NCI-H1417 (cell line): ENCODE results near the gene PSMD11.
"Not testable (repeated sequence)": the region's sequence is repeated elsewhere in the genome, so short reads cannot be mapped to it uniquely, and the experiment has no call there.

Experiments used
- DNase-seq, 3 experiments: peaks; one replicate each; lab custom pipeline; 2025; lab: John Stamatoyannopoulos, UW

The PSMD11 gene

DNA sequence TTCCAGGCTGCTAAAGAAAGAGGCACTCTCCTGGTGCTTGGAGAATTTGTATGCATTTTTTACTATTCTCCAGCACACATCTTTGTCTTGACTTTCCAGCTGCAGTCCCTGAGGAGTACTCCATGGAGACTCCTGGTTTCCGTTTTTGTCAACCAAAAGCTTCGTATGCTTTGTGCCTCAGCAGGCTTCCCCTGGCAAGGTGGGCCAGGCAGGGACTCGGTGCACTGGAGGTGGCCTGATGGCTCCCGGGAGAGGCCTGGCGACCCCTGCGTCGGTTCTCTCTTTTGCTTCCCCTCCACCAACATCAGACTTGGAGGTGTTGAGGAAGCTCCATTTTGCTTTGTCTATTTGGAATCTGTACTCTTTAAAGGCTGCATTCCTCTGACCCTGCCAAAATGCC lies 66.2 kb downstream of the PSMD11 start:
- DNase-seq = no peak

DNA sequence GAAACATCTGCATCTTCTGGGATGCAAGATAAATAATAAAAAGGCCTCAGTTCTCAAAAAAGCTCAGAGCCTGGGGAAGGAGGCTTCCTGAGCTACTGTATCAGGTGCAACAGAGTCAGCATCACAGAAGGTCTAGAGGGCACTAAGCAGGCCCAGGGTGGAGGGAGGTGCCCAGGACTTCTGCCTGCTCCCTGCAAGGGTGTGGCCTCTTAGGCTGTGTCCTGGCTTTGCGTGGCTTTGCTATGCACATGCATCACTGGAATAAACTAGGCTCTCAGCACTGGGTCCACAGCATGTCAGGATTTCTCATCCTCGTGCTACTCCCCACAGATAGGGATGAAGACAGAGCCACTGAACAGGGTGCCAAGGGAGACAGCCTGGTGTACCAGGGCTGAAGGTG lies 68.0 kb downstream of the PSMD11 start:
- DNase-seq = no peak

DNA sequence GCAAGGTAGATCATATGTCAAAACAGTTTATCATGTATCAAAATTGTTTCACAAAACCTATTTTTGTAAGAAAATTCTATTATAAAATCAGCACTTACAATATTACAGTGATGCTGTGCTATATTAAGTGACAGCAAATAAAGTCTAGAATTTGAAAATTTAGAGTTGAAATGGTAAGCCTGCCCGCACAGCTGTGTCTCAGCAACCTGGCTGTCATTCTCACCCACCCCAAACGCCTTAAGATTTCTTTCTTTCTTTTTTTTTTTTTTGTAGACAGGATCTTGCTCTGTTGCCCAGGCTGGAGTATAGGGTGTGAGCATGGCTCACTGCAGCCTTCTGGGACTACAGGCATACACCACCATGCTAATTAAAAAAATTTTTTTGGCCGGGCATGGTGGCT lies 69.3 kb downstream of the PSMD11 start:
- DNase-seq = no peak

DNA sequence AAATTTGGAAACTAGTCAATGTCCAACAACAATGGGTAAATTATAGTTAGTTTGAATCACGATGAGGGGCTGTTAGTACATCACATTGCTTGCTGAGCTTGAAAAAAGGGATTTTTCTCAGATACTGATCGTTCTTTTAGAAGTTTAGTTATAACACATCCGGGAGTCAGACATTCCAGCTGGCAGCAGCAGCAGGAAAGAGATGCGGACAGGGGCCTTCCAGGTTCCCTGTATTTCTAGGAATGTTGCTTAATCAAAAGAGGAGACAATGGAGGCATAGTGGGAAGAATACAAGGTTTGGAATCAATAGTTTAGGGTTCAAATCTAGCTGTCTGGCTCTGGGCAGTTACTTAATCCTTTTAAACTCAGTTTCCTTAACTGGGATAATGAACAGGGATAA lies 70.3 kb downstream of the PSMD11 start:
- DNase-seq = no peak

DNA sequence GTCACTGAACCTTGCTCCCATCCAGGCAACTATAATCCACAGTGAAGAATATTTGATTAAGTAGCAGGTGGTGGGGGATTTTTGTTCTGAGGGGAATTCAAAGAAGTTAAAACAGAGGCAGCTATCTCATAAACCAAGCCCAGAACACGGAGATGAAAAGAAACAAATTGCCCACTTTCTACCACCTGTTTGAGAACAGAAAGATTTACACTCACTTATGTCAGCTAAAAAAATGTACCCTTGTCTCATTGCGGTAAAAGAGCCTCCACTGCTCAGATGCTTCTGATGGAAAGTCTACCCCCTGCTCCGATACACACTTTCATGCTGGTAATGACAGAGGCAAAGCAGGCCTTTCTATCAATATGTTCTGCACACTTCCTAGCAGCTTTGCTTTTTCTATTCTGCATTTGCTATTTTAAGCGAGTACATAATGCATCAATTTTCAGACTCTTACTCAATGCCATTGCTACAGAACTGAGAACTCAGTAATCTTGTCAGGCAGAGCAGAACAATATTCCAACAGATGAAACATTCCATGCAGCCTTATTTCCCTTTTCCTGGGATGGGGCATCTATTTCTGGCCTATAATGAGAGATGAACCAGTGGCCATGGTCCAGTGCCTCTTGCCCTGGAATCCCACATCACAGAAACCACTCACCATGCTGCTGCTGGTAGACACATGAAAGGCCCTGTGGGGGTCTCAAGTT lies 71.5 kb downstream of the PSMD11 start:
- DNase-seq = no peak

DNA sequence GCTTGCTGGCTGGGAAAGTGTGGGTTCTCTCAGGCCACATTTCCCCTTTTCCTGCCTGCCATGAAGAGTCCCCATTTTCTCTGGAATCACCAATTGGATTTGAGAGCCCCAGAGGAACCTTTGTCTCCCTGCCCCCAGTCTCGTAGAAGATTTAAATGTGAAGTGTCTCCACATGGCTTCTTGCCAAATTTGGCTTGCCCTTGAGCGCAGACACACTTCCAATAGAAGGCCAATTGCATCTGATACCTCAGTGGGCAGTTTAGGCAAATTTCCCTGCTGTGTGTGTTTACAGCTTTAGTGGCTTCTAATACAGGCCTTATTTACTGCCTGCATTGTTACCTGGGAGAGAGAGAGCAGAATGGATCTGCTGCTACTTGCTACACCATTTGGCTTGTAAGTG lies 72.1 kb downstream of the PSMD11 start:
- peak; percentile 78 to 97 (median 83) for DNase-seq

DNA sequence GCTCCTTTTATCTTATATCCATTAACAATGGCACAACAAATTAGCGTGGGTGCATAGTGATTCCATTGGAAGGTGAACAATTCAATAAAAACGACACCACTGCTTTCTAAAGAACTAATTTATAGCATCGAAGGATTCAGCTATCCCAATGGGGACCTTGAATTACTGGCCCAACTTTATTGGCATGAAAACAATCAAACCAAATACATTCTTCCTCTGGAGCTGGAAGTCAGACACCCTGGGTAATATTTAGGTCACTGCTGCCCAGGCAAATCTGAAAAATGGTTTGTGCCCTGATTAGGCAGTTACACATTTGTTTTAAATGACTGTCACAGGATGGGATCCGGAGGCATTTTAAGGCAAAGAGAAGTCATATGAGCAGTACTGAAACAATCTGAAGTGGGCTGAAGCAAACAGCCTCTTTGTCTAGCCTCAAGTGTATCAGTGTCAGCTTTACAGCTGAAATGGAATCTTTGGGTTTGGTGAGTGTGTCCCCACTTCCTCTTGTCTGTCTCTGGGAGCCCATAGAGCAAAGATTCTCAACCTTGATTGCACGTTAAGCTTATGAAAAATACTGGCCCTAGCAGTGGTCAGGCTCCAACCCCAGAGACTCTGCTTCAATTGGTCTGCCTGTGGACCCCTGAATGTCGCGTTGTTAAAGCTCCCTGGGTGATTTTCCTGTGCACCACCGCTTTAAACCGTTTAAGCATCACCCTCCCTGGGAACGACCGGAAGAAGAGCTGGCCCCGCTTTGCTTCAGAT lies 72.8 kb downstream of the PSMD11 start:
- peak in 2 of 3 experiments; percentile 41 to 65 for DNase-seq

DNA sequence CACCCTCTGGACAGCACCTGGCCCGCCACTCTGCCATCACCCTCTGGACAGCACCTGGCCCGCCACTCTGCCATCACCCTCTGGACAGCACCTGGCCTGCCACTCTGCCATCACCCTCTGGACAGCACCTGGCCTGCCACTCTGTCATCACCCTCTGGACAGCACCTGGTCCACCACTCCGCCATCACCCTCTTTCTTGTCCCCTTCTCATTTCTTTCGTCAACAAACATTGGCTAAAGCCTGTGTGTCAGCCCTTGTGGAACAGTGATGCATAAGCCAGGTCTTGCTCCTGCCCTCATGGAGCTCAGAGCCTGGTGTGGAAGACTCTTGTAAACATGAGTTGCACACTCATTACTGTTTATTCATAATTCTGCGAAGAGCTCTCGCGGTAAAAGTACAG lies 73.7 kb downstream of the PSMD11 start:
- DNase-seq = peak in 1 of 3 experiments; percentile 38

DNA sequence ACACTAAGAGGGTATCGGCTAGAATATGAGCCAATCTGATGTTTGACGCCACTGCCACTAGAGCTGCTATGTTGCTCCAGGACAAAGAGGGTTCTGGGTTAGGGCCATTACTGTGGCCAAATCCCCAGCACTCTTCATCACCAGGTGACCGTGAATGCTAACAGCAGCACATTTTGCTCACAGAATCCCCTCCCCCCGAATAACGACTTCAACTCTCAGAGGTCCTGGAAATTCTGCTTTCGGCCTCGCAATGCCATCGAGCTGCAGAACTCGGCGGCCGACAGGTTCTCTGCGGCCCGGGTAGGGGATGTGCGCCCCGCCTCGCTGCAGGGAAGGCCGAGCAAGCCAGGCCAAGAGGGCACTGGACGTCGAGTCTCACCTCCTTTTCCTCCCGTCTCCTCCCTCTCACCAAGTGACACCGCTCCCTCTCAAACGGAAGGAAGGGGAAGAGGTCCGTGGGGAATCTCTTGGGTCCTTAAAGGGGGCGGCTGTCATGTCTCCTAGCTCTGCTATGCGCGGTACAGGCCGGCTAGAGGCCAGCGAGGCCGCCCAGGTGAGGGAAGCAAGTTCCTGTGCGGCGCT lies 74.4 kb downstream of the PSMD11 start:
- peak in 2 of 3 experiments; percentile 71 to 81 for DNase-seq

DNA sequence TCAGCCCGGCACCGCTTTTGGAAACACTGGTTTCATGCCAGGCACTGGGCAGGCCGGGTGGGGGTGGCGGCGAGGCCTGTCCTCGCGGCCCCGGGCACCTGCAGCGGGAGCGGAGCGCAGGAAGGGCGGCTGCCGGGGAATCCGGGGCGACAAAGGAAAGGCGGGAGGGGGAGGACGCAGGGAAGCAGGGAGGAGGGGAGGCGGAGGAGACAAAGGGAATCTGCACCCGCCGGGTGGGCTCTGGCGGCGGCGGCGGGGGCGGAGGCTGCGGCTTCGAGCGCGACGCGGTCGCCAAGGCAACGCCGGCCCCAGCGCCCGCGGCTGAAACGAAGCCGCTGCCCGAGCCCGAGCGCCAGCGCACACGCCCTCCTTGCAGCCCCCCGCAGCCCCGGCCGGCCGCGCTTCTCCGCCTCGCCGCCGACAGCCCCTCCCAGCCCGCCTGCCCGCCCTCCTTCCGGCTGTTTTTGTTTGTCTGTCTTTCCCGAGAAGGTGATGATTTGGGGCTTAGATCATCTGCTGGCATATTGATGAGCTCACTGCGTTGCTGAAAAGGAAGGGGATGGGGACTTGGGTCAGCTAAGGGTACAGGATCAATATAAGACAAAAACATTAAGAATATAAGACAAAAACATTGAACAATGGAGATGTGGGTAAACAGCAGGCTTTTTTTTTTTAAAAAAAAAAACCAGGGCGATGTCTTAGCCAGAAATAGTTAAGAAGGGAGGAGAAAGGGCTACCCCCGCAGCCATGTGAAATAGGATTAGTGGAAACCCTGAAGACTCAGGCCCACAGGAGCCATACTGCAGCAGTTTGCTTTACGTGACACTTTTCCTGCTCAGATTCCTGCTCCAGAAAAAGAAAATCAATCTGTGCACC lies 75.2 kb downstream of the PSMD11 start:
- DNase-seq = peak in 2 of 3 experiments; percentile 96 to 97

DNA sequence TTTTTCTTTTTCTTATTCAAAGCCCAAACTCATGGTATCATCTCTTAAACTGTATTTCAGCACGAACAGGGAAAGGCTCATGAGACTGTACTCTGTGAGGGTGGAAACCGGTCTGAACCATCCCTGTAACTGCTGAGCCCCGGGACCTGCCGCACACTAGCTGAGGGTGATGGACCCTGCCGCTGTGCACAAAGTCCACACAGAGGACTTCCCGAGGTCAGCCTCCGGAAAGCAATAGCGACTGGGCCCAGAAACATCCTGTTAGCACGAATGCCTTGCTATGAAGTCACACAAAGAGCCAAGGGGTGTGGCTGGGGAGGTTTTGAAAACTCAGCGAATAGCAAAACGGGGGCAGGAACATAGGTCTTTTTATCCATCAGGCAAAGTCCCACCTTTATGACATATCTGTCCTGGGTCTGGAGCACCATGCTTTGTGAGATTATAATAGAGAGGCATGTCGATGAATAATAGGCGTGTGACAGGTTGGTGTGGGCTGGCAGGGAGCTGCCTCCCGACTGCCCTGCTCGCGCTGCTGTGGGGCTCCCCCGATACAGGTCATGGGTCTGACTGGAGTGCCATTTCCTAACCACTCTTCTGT lies 75.9 kb downstream of the PSMD11 start:
- peak in 2 of 3 experiments; percentile 78 to 90 for DNase-seq

DNA sequence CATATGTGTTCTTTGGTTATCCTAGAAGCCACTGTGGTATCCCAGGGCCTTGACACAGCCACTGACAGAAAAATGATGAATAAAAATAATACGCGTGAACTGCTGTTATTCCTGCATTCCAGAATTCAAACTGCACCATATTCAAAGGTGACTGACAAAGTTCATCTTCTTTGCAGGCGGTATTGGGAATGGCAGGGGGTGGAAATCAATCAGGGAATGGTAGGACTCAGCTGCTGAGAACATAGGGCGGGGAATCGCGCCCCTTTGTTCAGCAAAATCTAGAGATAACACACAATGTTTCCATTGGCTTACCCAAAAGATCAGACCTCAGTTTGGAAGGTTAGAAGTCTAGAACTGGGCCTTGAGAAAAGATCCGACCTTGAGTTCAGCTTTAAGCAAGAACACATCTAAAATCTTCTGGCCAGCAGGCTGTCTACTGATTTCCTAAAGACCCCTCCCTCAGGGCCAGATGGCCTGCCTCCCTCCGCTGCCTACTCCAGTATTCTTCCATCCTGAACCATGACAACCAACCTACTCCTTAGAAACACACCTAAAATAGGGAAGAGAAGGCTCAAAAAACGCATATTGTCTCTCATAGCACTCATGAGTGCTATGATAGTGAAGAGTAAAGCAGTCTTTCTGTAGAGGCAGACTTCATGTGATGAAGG lies 76.6 kb downstream of the PSMD11 start:
- DNase-seq = peak in 1 of 3 experiments; percentile 43

DNA sequence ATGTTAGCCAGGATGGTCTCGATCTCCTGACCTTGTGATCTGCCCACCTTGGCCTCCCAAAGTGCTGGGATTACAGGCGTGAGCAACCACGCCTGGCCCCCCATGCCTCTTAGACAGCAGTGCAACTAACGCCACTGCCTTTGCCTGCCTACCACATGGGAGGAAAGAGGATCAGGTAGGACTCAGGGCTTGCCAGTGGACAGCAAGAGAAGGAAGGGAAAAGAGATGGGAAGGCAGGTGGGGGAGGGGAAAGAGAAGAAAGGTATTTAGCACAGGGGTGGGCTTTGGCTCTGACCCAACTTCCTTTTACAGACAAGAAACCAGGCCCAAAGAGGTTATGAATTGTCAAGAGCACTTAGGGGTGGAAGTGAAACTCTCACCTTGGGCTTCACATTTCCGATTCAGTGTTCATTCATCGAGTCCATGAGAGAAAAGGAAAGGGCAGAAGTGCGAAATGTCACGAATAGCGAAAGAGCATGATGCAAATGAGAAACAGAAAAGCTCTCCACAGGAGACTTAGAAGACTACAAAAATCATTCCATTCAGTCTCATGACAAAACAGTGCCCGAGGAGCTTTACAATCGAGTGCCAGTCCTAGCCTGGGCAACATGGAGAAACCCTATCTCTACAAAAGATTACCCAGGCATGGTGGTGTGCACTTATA lies 78.8 kb downstream of the PSMD11 start:
- peak in 1 of 3 experiments; percentile 5 for DNase-seq

DNA sequence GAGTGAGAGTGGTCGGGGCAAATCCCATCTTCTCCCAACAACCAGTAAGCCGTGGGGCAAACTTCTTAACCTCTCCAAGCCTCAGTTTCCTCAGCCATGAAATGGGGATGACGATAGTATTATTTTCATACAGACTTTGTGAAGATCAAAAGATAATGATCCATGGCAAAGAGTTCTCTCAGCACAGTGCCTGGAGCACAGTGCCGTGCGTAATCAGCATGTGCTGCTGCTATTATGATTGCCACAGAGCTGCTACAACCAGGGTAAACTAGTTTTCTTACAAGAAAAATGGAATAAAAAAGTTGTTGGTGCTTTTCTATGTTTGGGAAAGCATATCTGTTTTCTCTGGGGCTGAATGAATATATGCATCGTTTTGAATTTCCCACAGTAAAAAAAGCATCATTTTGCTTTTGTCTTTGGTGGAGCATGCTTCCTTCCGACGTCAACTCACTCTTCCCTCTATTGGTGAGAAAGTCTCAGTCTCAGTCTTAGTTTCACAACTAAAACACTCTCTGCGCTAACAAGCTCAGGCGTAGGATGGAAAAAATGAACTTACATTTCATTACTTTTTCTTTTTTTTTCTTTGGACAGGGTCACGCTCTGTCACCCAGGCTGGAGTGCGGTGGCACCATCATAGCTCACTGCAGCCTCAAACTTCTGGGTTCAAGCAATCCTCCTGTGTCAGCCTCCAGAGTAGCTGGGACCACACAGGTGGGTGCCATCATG lies 79.7 kb downstream of the PSMD11 start:
- no peak for DNase-seq

DNA sequence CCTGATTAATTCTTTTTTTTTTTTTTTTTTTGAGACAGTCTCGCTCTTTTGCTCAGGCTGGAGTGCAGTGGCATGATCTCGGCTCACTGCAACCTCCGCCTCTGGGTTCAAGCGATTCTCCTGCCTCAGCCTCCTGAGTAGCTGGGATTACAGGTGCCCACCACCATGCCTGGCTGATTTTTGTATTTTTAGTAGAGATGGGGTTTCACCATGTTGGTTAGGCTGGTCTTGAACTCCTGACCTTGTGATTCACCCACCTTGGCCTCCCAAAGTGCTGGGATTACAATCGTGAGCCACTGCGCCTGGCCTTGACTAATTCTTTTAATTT lies 80.2 kb downstream of the PSMD11 start:
- DNase-seq = not testable (repeated sequence)

DNA sequence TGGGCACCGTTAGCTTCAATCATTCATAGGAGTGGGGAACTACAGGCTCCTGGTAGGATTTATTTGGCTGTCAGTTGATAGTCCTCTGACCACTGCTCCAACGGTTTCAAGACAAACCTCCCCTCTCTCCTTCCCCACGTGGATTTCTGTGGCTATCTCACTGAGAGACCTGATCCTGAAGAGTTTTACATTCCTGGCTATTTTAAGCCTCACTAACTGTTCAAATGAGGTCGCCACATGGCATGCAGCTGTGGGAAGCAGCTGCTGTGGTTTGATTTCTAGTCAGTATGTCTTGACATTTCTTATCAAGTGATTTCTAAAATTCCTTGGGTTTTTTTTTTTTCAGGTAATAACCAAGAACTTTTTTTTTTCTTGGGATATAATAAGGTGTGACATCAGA lies 80.8 kb downstream of the PSMD11 start:
- no peak for DNase-seq

DNA sequence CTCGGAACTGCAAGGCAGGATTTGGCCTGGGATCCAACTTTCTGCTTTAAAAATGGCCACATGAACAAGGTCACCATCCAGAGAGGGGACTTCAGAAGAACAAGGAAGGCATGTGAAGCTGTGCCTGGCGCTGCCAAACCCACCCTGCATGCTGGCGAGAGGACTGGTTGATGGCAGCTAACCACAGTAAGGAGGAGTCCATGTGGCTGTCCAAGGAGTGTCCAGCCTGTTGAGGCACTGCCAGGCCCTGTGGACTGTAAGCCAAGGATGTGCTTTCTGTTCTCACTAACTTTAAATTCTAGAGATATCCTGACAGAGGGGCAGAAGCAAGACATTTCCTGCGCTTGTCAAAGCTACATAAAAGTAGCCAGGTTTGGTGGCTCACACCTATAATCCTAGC lies 82.8 kb downstream of the PSMD11 start:
- DNase-seq = no peak

DNA sequence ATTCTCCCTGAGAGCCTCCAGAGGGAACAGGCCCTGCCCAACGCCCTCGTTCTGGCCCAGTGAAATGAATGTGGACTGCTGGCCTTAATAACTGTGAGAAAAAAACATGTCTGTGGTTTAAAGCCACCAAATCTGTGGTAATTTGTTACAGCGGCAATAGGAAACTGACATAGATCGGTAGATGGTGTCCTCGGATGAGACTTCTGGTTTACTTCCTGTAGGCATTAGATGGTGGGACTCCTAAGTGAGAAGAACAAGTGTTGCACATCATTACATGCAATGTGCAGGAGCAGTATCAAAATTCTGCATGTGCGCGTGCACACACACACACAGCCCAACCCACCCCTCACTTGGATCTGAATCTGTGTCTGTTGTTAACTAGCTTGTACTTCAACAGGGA lies 84.5 kb downstream of the PSMD11 start:
- DNase-seq = no peak

DNA sequence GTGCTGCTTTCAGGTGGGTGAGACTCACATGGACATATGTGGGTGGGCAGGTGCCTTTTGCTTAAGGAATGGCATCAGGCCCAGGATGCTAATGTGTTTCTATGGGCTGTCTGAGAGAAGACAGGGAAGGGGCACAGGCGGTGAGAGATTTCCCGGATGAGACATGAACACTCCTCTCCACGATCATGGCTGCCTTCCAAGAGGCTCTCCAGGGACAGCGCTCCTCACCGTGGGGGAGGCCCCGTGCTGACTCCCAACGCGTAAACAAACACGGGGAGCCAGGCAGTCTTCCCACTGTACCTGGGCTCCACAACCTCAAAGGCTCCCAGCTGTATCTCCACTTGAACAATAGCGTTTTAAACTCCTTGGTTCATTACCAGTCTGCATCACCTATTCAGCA lies 85.3 kb downstream of the PSMD11 start:
- DNase-seq = peak; percentile 62 to 83 (median 65)
